Endothelial cell of umbilical vein (primary cell): Measurements from ENCODE around the gene BSND. TPM values are rescaled to one million over a fixed set of nuclear protein-coding genes. Genes with fewer than 3 reads are reported as not detected.
A peak's percentile ranks its signal among the peaks of the same experiment; 100 is the strongest.

Experiments
- BruUV-seq: library from RNA; stranded (reverse); fragments of 400-500 nt; replicated peaks from 2 replicates; lab custom pipeline; 2021; lab: Mats Ljungman, UMichigan
- CTCF ChIA-PET: fragments of 300-600, 350-600 bp; sonication (Branson Sonifier 250); formaldehyde crosslinking; loops from one replicate; lab custom pipeline; 2021; ENCODE audit warnings: antibody characterized with exemption, inconsistent platforms; lab: Charles Lee
- POLR2A ChIA-PET: fragments of 300-600, 350-600 bp; sonication (Branson Sonifier 250); formaldehyde crosslinking; loops from one replicate; lab custom pipeline; 2021; ENCODE audit warnings: antibody characterized with exemption, inconsistent platforms; lab: Charles Lee
- DNase-seq: peaks from one replicate; pipeline ENCODE4 v3.0.0-alpha.2; 2011; ENCODE audit warnings: low read depth, low spot score
- FAIRE-seq: peaks from 2 replicates; lab custom pipeline; 2011; peaks lifted over from hg19 to GRCh38; lab: Jason Lieb, UNC
- H2AFZ ChIP-seq: 2 replicates; pipeline ENCODE4 v1.6.0; 2012; ENCODE audit warnings: low read depth, low read length, control low read depth, inconsistent platforms
- H3K27ac ChIP-seq: 2 replicates; pipeline ENCODE4 v1.5.1; 2011; ENCODE audit warnings: low read depth, mild to moderate bottlenecking, control low read depth, low read length, moderate library complexity; ENCODE audit not compliant: insufficient read depth
- H3K27me3 ChIP-seq, 2 experiments: 2 replicates each; pipeline versions ENCODE4 v1.6.0 to v1.6.1; 2011; ENCODE audit warnings: low read length in 2 of 2, mixed read lengths in 1 of 2; ENCODE audit not compliant: control insufficient read depth in 2 of 2, insufficient read depth in 2 of 2
- H3K36me3 ChIP-seq, 2 experiments: 2 replicates in 1 of 2; 3 replicates in 1 of 2; pipeline ENCODE4 v1.5.1; 2011; ENCODE audit warnings: low read length in 2 of 2, mild to moderate bottlenecking in 1 of 2, moderate library complexity in 1 of 2; ENCODE audit not compliant: control insufficient read depth in 2 of 2, insufficient read depth in 2 of 2; ENCODE audit errors: extremely low read depth in 1 of 2
- H3K4me1 ChIP-seq: 3 replicates; pipeline ENCODE4 v1.5.1; 2011; ENCODE audit warnings: mild to moderate bottlenecking, low read length; ENCODE audit not compliant: control insufficient read depth, insufficient read depth; ENCODE audit errors: extremely low read depth
- H3K4me2 ChIP-seq: 2 replicates; pipeline ENCODE4 v1.6.1; 2011; ENCODE audit warnings: low read length, control low read depth, mixed read lengths; ENCODE audit not compliant: insufficient read depth
- H3K4me3 ChIP-seq, 3 experiments: fragments of 200-600 bp in 1 of 3; sonication (generic), shearing (Covaris generic) in 1 of 3; replicated peaks in 1 of 3; 2 replicates each; pipeline ENCODE4 v1.5.1; 2011 to 2016; ENCODE audit warnings: control low read depth in 3 of 3, low read length in 3 of 3, mild to moderate bottlenecking in 2 of 3, inconsistent platforms in 1 of 3, low read depth in 1 of 3, moderate library complexity in 1 of 3; ENCODE audit not compliant: insufficient read depth in 1 of 3
- H3K79me2 ChIP-seq: 2 replicates; pipeline ENCODE4 v1.6.0; 2012; ENCODE audit warnings: low read length, inconsistent platforms; ENCODE audit not compliant: control insufficient read depth, insufficient read depth
- H3K9ac ChIP-seq: replicated peaks from 2 replicates; pipeline ENCODE3; 2011; ENCODE audit warnings: low read length, control low read depth; ENCODE audit not compliant: insufficient read depth; ENCODE audit errors: extremely low read depth
- H3K9me1 ChIP-seq: replicated peaks from 3 replicates; pipeline ENCODE4 v1.6.0; 2011; ENCODE audit warnings: mild to moderate bottlenecking, low read length; ENCODE audit not compliant: control insufficient read depth, insufficient read depth; ENCODE audit errors: extremely low read depth
- H3K9me3 ChIP-seq: replicated peaks from 2 replicates; pipeline ENCODE4 v1.5.1; 2012; ENCODE audit warnings: low read length, inconsistent platforms; ENCODE audit not compliant: control insufficient read depth, insufficient read depth
- H4K20me1 ChIP-seq: replicated peaks from 2 replicates; pipeline ENCODE3; 2011; ENCODE audit warnings: mild to moderate bottlenecking, low read length; ENCODE audit not compliant: control insufficient read depth, insufficient read depth; ENCODE audit errors: extremely low read depth
- FOS ChIP-seq: IDR thresholded peaks from 2 replicates; pipeline ENCODE4 v1.6.1; 2011; ENCODE audit warnings: mild to moderate bottlenecking, low read length, moderate library complexity, borderline replicate concordance; ENCODE audit not compliant: insufficient read depth
- GATA2 ChIP-seq: IDR thresholded peaks from 2 replicates; pipeline ENCODE4 v1.7.0; 2011; ENCODE audit warnings: low read depth, mild to moderate bottlenecking, moderate library complexity, mixed read lengths, low read length; ENCODE audit not compliant: insufficient read length, insufficient read depth
- JUN ChIP-seq: IDR thresholded peaks from 2 replicates; pipeline ENCODE4 v1.6.1; 2011; ENCODE audit warnings: borderline replicate concordance, low read depth; ENCODE audit not compliant: insufficient read length, insufficient read depth
- MYC ChIP-seq: IDR thresholded peaks from one replicate; pipeline ENCODE4 v1.6.1; 2011; ENCODE audit warnings: mild to moderate bottlenecking, low read depth, low read length
- POLR2AphosphoS5 ChIP-seq: IDR thresholded peaks from 2 replicates; pipeline ENCODE4 v1.6.1; 2012; ENCODE audit warnings: low read depth, mild to moderate bottlenecking, control low read depth, low read length, moderate library complexity; ENCODE audit not compliant: insufficient read depth
- dilution Hi-C: fragments of 300-500 bp; cut with MboI; formaldehyde crosslinking; loops from one replicate; pipeline ENCODE4 v1.15.0; 2019; ENCODE audit warnings: low sequenced_read_pairs; ENCODE audit not compliant: extremely low pct_ligation_motif_present
- intact Hi-C: fragments of 100-400 bp; cut with micrococcal nuclease; formaldehyde crosslinking; loops from one replicate; pipeline ENCODE4 v1.10.0; 2022
- polyA plus RNA-seq, 4 experiments: library from polyadenylated mRNA; depleted of rRNA in 3 of 4; stranded (reverse) in 3 of 4; unstranded in 1 of 4; fragments of >200 nt; gene quantifications; 2 replicates each; pipeline versions ENCODE4 v1.2.1 to v1.2.3, GENCODE V29; 2011 to 2012; ENCODE audit warnings: missing spikeins in 1 of 4
- total RNA-seq: library from RNA; stranded (reverse); gene quantifications from 2 replicates; pipeline ENCODE4 v1.2.3, GENCODE V29; 2021
- TF ChIP-seq, protein P1 (sequence below), 2 donors: IDR thresholded peaks; 1 replicate in 1 of 2; 2 replicates in 1 of 2; pipeline ENCODE4 v1.5.1; 2011; ENCODE audit warnings: low read length in 2 of 2, mild to moderate bottlenecking in 2 of 2, moderate library complexity in 2 of 2, control low read depth in 1 of 2, inconsistent platforms in 1 of 2, low read depth in 1 of 2; ENCODE audit not compliant: insufficient read depth in 1 of 2; ENCODE audit errors: extremely low read depth in 1 of 2
- TF ChIP-seq, protein P2 (sequence below): IDR thresholded peaks from 2 replicates; pipeline ENCODE4 v1.6.1; 2011; ENCODE audit not compliant: insufficient read depth, insufficient read length

BSND gene
- total and polyA plus RNA-seq, 2 donors (not counting 3 experiments of a cell fraction or from before 2014, with no cell fraction given) = not detected

DNA sequence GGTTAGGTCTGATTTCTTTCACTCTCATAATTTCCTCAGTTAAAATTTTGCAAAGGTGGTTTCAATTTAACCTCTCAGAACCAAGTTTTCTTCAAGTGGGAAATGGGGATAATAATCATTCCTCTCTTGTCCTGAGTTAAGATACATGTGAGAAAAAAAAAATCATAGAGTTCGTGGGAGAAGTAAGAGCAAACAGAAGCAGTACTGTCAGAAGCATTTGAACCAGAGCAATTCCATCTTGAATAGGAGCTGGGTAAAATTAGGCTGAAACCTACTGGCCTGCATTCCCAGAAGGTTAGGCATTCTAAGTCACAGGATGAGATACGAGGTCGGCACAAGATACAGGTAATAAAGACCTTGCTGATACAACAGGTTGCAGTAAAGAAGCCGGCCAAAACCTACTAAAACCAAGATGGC is 46.9 kb upstream of the BSND start:
- Histone ChIP-seq H3K79me2 (no peaks in the 10 kb centered on the region), H3K4me2 (no peak overlapping the region), H3K4me3 (no peak overlapping the region), H3K27me3 (no peaks in the 10 kb centered on the region), H3K9me3 (no peaks in the 10 kb centered on the region), H3K36me3 (no peaks in the 10 kb centered on the region), H3K4me1 (peaks cover 31% of the 10 kb centered on the region), H3K27ac (no peak overlapping the region), H3K9ac (no peak overlapping the region), H3K9me1 (no peaks in the 10 kb centered on the region), H2AFZ (no peak overlapping the region), H4K20me1 (no peaks in the 10 kb centered on the region)
- BruUV-seq = no TSS peak
- CTCF ChIA-PET = interaction anchor here (2.4 to 16.7 kb wide), 3 partner anchors 21 to 67 kb away, joined by 13 to 918 read pairs (median 587); partner anchors contain the start of genes BSND and TMEM61
- intact Hi-C loops (loop anchor here (2.0 kb wide), 1 partner anchor 65 kb away; the partner anchor contains the start of gene DHCR24), dilution Hi-C loops (no loop called here)
- POLR2A ChIA-PET = no interaction called here
- DNase-seq = no peak
- FAIRE-seq = no peak
- no peak for TF ChIP-seq JUN

DNA sequence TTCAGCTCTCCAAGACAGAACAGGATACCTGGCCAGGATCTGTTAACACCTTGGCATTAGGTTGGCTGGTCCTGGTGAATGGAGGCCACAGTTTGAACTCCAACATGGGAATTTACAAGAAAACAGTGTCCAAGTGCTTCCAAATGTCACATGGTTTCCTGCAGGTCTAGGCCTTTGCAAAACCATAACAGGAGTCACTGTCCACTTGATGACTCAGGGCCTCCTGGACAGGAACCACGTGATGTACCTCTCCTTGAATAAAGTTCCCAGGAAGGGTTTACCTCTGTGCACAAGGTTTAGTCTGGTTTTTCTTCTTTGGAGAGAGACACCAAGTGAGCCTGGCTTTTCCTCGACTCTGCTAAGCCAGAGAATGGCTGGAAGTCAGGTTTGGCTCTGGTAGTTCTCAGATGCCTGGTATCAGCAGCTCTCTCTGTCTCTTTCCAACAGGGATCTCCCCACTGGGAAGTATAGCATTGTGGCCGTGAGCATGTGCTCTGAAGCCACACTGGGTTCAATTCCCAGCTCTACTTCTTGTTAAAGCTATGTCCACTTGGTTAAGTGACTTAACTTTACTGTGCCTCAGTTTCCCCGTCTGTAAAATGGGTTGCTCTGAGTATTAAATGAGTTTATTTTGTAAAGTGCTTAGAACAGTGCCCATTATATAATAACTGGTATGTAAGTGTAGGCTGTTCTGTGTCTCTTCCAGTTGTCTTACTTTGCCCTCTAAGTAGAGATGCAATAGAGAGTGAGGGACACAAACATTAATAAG is 45.6 kb upstream of the BSND start:
- no peak overlapping the region for H3K4me3 ChIP-seq
- H3K27ac ChIP-seq = no peak overlapping the region
- FAIRE-seq = peak; percentile 78
- peak overlapping the region; percentile 4 for H2AFZ ChIP-seq
- H4K20me1 ChIP-seq = no peaks in the 10 kb centered on the region
- intact Hi-C loops = no loop called here
- no peaks in the 10 kb centered on the region for H3K9me3 ChIP-seq
- no peaks in the 10 kb centered on the region for H3K9me1 ChIP-seq
- no peak overlapping the region for H3K9ac ChIP-seq
- H3K79me2 ChIP-seq = no peaks in the 10 kb centered on the region
- no peak overlapping the region for H3K4me2 ChIP-seq
- no peaks in the 10 kb centered on the region for H3K27me3 ChIP-seq
- TF ChIP-seq, protein P1, sequence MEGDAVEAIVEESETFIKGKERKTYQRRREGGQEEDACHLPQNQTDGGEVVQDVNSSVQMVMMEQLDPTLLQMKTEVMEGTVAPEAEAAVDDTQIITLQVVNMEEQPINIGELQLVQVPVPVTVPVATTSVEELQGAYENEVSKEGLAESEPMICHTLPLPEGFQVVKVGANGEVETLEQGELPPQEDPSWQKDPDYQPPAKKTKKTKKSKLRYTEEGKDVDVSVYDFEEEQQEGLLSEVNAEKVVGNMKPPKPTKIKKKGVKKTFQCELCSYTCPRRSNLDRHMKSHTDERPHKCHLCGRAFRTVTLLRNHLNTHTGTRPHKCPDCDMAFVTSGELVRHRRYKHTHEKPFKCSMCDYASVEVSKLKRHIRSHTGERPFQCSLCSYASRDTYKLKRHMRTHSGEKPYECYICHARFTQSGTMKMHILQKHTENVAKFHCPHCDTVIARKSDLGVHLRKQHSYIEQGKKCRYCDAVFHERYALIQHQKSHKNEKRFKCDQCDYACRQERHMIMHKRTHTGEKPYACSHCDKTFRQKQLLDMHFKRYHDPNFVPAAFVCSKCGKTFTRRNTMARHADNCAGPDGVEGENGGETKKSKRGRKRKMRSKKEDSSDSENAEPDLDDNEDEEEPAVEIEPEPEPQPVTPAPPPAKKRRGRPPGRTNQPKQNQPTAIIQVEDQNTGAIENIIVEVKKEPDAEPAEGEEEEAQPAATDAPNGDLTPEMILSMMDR (IDR thresholded peaks at IDR 0.05; ENCODE audit: extremely low read depth in 1 of 2, insufficient read depth in 1 of 2, low read depth in 1 of 2, low read length in 2 of 2) = no peak
- TF ChIP-seq, protein P2, sequence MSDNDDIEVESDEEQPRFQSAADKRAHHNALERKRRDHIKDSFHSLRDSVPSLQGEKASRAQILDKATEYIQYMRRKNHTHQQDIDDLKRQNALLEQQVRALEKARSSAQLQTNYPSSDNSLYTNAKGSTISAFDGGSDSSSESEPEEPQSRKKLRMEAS = no peak
- TF ChIP-seq FOS (no peak), POLR2AphosphoS5 (no peak), GATA2 (no peak), MYC (no peak)
- ChIA-PET POLR2A (interaction anchor here (0.6 kb wide), 1 partner anchor 26 kb away, joined by 3 read pairs; no protein-coding TSS in a partner anchor), CTCF (interaction anchor here (1.0 to 16.7 kb wide), 3 partner anchors 8 to 35 kb away, joined by 3 to 918 read pairs (median 4); partner anchors contain the start of genes BSND and TMEM61)
- H3K4me1 ChIP-seq = peaks cover 31% of the 10 kb centered on the region
- no peaks in the 10 kb centered on the region for H3K36me3 ChIP-seq
- BruUV-seq = no TSS peak
- dilution Hi-C loops = no loop called here
- DNase-seq = peak; percentile 27
